Cardiac ventricle fibroblast (primary cell): ENCODE results near the gene ALDH1A3. TPM values are rescaled to one million over a fixed set of nuclear protein-coding genes. Genes with fewer than 3 reads are reported as not detected.

Experiments
- total RNA-seq: library from RNA; depleted of rRNA; stranded (reverse); fragments of >200 nt; gene quantifications from 2 replicates; pipeline ENCODE4 v1.2.3, GENCODE V29; 2015

ALDH1A3 gene
- total RNA-seq: 59.3 and 74.9 TPM in 2 replicates

DNA sequence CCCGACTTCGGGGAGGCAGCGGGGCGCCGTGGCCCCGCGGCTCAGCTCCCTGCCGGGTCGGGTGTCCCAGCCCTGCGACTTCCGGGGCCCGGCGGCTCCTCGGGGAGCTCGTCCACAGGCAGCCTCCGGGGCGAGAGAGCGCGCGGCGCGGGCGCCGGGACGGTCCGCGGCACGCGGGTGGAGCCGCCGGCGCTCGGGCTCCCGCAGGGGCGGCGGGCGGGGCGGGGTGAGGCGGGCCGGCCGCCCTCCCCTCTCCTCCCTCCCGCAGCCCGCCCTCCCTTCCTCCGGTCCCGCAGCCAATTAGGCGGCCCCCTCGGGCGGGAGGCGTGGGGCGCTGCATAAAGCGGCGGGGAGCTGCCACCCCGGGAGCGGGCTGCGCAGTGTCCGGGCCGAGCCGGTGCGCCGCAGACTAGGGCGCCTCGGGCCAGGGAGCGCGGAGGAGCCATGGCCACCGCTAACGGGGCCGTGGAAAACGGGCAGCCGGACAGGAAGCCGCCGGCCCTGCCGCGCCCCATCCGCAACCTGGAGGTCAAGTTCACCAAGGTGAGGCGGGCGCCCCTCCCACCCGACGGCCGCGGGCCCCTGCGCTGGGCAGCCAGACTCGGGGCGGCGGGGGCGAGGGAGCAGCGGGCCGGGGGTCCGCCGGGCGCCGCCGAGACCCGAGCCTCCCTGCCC is at the start of gene ALDH1A3:
ALDH1A3 (plus strand) TSS at position 368 of the 675 bp plus-strand sequence; CDS start at position 445, 77 bp downstream.

GRCh38 chr15:100918690-100919480 is 39.3 kb downstream of the ALDH1A3 start, which contains the start of gene LRRK1:
Gene LRRK1 (plus strand): TSS chr15:100919357. CDS start chr15:100924633, 5,276 bp downstream.

Other genes with a start within 250 kb of the ALDH1A3 start
- gene LRRK1, start 39.5 kb downstream of the ALDH1A3 start, total RNA-seq: 15.3 and 15.8 TPM in 2 replicates